GM18519 (cell line): Measurements from ENCODE around the gene UGT1A7.
"Not testable (repeated sequence)": the region's sequence is repeated elsewhere in the genome, so short reads cannot be mapped to it uniquely, and the experiment has no call there.

Experiments
- ATAC-seq: cut with Tn5 transposase; IDR thresholded peaks from one replicate; pipeline ENCODE4 v1.9.1; 2021; ENCODE audit warnings: mild to moderate bottlenecking, moderate library complexity; ENCODE audit not compliant: unreplicated experiment, low FRiP score

Gene UGT1A7

DNA sequence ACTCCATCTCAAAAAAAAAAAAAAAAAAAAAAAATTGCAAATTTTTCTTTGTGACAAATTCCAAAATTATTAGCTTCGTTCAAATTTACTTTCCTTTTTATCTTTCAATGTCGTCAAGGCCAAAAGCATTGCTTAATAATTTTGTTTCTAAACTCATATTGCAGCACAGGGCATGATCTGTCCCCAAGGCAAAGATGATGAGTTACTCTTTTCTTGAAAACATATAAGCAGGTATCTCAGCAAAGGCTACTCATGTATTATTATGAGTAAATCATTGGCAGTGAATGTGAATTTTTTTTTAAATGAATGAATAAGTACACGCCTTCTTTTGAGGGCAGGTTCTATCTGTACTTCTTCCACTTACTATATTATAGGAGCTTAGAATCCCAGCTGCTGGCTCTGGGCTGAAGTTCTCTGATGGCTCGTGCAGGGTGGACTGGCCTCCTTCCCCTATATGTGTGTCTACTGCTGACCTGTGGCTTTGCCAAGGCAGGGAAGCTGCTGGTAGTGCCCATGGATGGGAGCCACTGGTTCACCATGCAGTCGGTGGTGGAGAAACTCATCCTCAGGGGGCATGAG, at the start of gene UGT1A7:
Gene UGT1A7, plus strand, starts transcription at position 381 of the 579 bp plus-strand sequence. Its CDS starts 37 bp downstream, at position 418.
- no peak for ATAC-seq

- not testable (repeated sequence) for ATAC-seq
Observed at GRCh38 chr2:233636306-233636705, 45.4 kb upstream of the UGT1A7 start, which contains the start of gene UGT1A10. TSS of gene UGT1A10 (plus strand) at chr2:233636448. CDS start at chr2:233636523, 75 bp downstream.

DNA sequence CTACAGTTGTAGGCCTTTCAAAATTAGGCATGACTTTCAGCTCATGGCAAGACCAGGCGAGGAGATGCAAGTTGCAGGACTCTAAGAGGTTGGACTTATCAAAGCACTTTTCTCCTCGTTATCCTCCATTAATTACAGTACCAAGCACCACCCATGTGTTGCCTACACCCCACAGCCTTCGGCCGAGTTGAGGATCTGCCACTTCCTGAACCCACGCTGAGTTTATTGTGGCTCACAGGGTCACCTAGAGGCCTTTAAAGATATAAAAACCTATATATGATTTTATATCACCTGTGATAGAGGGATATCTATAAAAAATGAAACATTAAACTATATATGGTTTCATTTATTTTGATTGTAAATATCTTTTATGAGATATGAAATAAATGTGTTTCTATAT, 42.9 kb upstream of the UGT1A7 start:
- no peak for ATAC-seq

DNA sequence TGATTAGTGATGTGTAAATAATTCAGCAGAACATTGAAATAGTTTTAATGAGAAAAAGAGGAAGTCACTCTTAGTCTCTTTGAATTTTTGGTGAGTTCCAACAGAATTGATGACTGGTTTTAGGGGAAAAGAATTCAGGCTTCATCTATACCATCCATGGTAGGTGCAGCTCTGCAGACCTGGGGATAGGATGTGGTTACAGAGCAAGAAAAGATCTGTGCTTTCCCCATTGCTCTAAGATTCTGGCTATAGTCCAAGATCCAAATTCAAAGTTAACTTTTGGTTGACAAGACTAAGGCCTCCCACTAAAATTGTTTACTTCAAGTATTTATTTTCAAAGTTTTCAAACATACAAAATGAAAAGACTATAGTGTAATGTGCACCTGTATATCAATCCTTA, 41.8 kb upstream of the UGT1A7 start:
- ATAC-seq = no peak

- no peak for ATAC-seq
Observed at GRCh38 chr2:233643128-233643527, 38.6 kb upstream of the UGT1A7 start.

- not testable (repeated sequence) for ATAC-seq
Observed at GRCh38 chr2:233646033-233646432, 35.7 kb upstream of the UGT1A7 start.

DNA sequence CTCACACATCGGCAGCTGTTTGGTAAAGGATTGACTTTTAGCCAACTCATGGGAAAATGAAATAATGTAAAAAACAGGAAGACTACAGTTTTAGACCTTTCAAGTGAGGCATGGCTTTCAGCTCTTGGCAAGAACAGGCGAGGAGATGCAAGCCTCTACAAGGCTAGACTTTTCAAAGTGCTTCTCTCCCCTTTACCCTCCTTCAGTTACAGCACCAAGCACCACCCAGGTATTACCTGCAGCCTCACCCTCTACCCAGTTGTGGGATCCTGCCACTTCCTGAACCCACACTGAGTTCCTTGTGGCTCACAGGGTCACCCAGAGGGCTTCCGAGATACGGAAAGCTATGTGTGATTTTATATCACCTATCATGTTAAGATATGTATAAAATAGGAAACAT, 30.7 kb upstream of the UGT1A7 start:
- no peak for ATAC-seq

GRCh38 chr2:233651430-233651829, 30.3 kb upstream of the UGT1A7 start:
- no peak for ATAC-seq

DNA sequence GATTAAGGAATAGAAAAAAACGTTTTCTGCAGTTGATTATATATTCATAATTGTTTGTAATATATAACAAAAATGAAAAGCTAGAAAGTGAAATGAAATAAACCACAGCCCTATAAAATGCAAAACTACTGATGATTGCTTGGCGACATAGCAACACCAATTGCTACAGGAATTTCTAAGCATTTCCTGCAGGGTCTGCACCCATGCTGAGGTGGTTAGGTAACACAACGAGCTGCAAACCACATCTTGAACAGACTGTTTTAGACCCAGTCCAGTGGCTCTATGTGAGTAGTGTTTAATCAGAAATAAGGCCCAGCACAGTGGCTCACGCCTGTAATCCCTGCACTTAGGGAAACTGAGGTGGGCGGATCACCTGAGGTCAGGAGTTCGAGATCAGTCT, 27.2 kb upstream of the UGT1A7 start:
- ATAC-seq = no peak

GRCh38 chr2:233655043-233655442, 26.7 kb upstream of the UGT1A7 start:
- no peak for ATAC-seq

GRCh38 chr2:233655943-233656342, 25.8 kb upstream of the UGT1A7 start:
- not testable (repeated sequence) for ATAC-seq

- no peak for ATAC-seq
Observed at GRCh38 chr2:233656443-233656842, 25.3 kb upstream of the UGT1A7 start.

DNA sequence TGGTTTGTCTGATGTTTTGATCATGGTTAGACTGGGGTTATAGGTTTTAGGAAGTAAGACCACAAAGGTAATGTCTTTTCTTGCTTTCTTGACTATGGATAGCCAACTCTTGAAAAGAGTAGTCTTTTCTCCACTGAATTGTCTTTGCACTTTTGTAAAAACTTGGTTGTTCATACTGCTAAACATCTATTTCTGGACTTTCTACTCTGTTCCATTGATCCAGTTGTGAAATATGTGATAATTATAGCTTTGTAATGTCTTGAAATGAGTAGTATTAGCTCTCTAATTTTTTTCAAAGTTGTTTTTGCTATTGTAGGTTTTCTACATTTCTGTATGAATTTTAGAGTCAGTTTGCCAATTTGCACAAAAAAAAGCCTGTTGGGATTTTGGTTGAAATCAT, 23.1 kb upstream of the UGT1A7 start:
- ATAC-seq = no peak

- ATAC-seq = no peak
Observed at GRCh38 chr2:233663911-233664310, 17.8 kb upstream of the UGT1A7 start.

DNA sequence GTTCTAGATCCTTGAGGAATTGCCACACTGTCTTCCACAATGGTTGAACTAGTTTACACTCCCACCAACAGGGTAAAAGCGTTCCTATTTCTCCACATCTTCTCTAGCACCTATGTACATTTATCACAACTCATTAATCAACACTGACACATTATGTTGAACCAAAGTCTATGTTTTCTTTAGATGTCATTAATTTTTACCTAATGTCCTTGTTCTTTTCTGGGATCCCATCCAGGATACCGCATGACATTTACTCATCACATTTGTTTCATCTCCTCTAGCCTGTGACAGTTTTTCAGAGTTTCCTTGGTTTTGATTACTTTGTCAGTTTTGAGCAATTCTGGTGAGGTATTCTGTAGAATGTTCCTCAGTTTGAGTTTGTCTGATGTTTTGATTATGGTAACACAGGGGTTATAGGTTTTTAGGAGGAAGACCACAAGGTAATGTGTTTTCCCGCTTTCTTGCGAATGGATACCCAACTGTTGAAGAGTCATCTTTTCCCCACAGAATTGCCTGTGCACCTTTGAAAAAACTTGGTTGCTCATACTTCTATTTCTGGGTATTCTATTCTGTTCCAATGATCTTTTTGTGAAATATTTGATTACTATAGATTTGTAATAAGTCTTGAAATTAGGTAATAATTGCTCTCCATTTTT, 13.0 kb upstream of the UGT1A7 start:
- no peak for ATAC-seq

GRCh38 chr2:233671290-233672161, 10.2 kb upstream of the UGT1A7 start, which contains the start of gene UGT1A9:
TSS of gene UGT1A9 (plus strand) at chr2:233671898. CDS start at chr2:233671935, 37 bp downstream.
- ATAC-seq = no peak

DNA sequence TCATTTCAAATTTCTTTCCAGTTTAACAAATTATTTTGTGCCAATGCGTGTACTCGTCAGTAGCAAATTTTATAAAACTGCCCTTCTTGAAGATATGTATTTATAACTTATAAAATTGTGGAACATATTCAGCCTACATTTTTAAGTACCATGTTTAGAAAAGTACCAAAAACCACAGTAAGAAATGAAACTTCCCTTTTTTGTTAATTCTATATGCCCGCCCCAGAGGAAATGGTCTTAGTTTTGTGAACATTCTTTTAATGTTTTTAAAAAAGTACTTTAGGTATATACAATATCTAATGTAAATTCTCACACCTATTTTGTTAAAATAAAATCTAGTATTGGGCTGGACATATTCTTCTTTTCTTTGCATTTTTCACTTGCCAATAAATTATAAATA, 8.8 kb upstream of the UGT1A7 start:
- ATAC-seq = no peak

- no peak for ATAC-seq
Observed at GRCh38 chr2:233673896-233674295, 7.8 kb upstream of the UGT1A7 start.

- no peak for ATAC-seq
Observed at GRCh38 chr2:233674314-233674713, 7.4 kb upstream of the UGT1A7 start.

DNA sequence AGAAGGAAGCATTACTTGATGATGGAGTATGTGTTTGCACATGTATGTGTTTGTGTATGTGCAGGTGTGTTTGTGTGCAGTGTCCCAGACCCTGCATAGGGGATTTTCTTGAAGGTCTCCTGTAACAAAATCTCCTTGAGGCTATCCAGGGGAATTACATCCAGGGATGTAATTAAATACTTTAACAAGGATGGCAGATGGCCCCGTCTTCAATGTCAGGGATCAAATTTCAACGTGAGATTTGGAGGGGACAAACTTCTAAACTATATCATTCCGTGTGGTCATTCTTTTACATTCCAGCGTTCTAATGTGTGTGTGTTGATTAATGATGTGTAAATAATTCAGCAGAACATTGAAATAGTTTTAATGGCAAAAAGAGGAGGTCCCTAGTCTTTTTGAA, 6.7 kb upstream of the UGT1A7 start:
- ATAC-seq = no peak

GRCh38 chr2:233676046-233676445, 5.7 kb upstream of the UGT1A7 start:
- ATAC-seq = no peak
